SH-SY5Y (cell line): ENCODE results near the gene ALLC.

Experiments used
- GATA2 ChIP-seq: IDR thresholded peaks from 2 replicates; pipeline ENCODE4 v1.6.1; 2011; ENCODE audit warnings: mild to moderate bottlenecking, low read depth, low read length
- GATA3 ChIP-seq: IDR thresholded peaks from 2 replicates; pipeline ENCODE4 v1.6.1; 2011; ENCODE audit warnings: low read depth, mild to moderate bottlenecking, low read length, moderate library complexity

DNA sequence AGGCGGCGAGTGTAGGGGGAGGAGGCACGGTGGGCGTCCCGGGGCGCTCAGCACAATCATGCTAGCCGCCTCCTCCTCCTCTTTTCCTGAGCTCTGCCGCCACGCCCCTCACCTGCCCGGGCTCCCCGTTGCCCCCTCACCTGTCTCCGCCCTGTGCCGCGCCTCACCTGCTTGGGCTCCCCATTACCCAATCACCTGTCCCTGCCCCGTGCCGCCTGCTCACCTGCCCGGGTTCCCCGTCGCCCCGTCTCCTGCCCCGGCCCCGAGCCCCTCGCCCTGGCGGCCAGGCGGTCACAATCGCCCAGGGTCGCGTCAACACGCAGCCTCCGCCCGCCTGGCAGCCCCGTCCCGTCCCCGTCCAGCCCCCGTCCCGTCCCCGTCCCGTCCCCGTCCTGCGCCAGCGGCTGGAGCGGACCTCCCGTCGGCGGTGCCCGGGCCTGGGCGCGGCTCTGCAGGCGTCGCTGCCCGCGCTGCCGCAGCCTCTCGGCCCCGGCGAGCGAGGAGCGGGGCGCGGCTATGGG lies 45.3 kb downstream of the ALLC start, which contains the start of gene DCDC2C:
- TF ChIP-seq GATA2 (no peak), GATA3 (no peak)
